ENCODE results near the gene SENP2. TPM values are rescaled to one million over a fixed set of nuclear protein-coding genes. Genes with fewer than 3 reads are reported as not detected.

Gene SENP2
- total and polyA plus RNA-seq, 12 donors: 7.6 to 46.3 (median 27.2) TPM

DNA sequence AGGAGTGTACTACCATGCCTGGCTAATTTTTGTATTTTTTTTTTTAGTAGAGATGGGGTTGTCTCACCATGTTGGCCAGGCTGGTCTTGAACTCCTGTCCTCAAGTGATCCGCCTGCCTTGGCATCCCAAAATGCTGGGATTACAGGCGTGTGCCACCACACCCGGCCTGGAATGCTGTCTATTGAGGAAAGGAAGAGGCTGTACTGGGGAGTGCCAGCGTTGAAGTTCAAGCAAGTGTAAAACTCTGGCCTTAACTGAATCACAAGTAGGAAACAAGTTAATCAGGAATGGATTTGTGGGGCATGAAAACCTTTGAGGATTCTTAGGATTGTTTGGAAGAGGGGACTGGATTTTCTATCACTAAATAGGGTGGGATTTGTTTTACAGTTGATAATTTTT lies 1.4 kb upstream of the SENP2 start:
- H3K9me3 ChIP-seq (replicated peaks in 1 of 3): no peaks in the 10 kb centered on the region
- H3K36me3 ChIP-seq (replicated peaks in 1 of 2): no peaks in the 10 kb centered on the region
- H3K4me3 ChIP-seq: no peak overlapping the region
- H3K27ac ChIP-seq: no peak overlapping the region
- WGBS, 4 donors: 82 to 96% (median 93%) methylated on average over 4 of the region's 4 CpGs
- TF ChIP-seq CTCF (IDR thresholded peaks at IDR 0.05) (no peak), POLR2A (IDR thresholded peaks at IDR 0.05) (no peak)
- peaks cover 6 to 30% of the 10 kb centered on the region in 2 donors for H3K4me1 ChIP-seq (replicated peaks in 1 of 2)
- H3K27me3 ChIP-seq: no peaks in the 10 kb centered on the region
- intact Hi-C loops (cut with DNase I): no loop called here
- DNase-seq: no peak

DNA sequence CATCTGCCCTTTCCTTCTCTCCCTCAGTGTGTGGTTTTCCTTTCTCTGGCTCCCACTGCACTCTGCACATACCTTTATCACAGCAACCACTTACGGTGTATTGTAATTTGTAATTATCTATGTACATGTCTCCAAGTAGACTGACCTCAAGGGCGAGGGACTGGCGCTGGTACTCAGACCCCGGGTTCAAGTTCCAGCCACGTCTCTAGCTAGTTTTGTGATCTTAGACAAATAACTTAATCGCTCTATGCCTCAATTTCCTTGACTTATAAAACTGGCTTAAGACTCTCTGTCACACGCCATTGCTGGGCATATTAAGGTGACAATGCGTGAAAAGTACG lies 607 bp upstream of the SENP2 start:
- H3K9me3 ChIP-seq (replicated peaks in 1 of 3): no peaks in the 10 kb centered on the region
- peak in 1 of 7 donors; percentile 63 for DNase-seq
- no peaks in the 10 kb centered on the region for H3K27me3 ChIP-seq
- H3K4me1 ChIP-seq (replicated peaks in 1 of 2): peaks cover 6 to 30% of the 10 kb centered on the region in 2 donors
- no peak for TF ChIP-seq POLR2A (IDR thresholded peaks at IDR 0.05)
- no peak for TF ChIP-seq CTCF (IDR thresholded peaks at IDR 0.05)
- WGBS, 4 donors: 33 to 43% (median 37%) methylated on average over 9 of the region's 9 CpGs
- peak overlapping the region in 4 of 5 donors; percentile 49 to 98 (median 93) for H3K27ac ChIP-seq
- intact Hi-C loops (cut with DNase I): no loop called here
- peaks cover 0 to 7% of the 10 kb centered on the region in 2 donors for H3K36me3 ChIP-seq (replicated peaks in 1 of 2)
- H3K4me3 ChIP-seq: peak overlapping the region in 2 of 4 donors; percentile 30 to 83

DNA sequence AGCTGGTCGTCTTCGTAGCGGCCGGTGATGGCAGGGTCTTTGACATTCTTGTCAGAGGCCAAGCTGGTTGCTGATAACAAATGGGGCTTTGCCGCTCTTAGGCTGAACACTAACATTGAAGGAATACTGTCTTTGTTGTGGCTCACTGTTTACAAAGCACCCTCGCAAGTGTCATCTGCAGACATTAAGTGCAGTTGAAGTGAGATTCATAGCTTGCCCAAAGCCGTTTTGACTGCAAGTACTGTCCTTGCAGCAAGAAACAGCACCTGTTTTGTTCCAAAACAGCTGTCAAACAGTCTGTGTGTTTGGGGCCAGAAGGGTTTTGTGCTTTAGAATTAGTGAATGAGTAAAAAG lies 568 bp downstream of the SENP2 start:
- H3K36me3 ChIP-seq (replicated peaks in 1 of 2): peaks cover 0 to 14% of the 10 kb centered on the region in 2 donors
- intact Hi-C loops (cut with DNase I): no loop called here
- no peak for DNase-seq
- no peaks in the 10 kb centered on the region for H3K27me3 ChIP-seq
- peak overlapping the region; percentile 47 to 98 (median 97) for H3K27ac ChIP-seq
- 0 to 1% (median 0%) methylated on average over 2 to 7 of the region's 7 CpGs for WGBS, 4 donors
- peaks cover 6 to 30% of the 10 kb centered on the region in 2 donors for H3K4me1 ChIP-seq (replicated peaks in 1 of 2)
- H3K9me3 ChIP-seq (replicated peaks in 1 of 3): no peaks in the 10 kb centered on the region
- peak overlapping the region in 3 of 4 donors; percentile 72 to 83 (median 83) for H3K4me3 ChIP-seq
- TF ChIP-seq CTCF (IDR thresholded peaks at IDR 0.05): no peak
- no peak for TF ChIP-seq POLR2A (IDR thresholded peaks at IDR 0.05)

DNA sequence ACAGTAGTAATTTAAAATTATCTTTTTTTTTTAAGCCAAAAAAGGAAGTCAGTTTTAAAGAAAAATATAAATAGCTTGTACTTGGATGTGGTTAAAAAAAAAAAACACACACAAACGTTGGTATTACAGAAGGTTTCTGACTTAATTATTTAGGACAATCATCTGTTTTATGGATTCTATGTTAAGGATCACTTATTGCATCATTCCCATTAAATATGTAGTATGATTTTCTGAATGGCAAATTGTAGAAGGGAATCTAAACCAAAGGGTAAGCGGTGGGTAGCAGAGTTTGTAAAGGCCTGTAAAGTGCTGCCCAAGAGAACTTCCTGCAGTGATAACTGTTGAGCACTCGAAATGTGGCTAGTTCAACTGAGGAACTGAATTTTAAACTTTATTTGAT lies 8.0 kb downstream of the SENP2 start:
- Histone ChIP-seq H3K9me3 (replicated peaks in 1 of 3) (no peaks in the 10 kb centered on the region), H3K4me3 (no peak overlapping the region), H3K36me3 (replicated peaks in 1 of 2) (peaks cover 0 to 30% of the 10 kb centered on the region in 2 donors), H3K27ac (no peak overlapping the region), H3K4me1 (replicated peaks in 1 of 2) (peaks cover 2 to 3% of the 10 kb centered on the region in 2 donors), H3K27me3 (no peaks in the 10 kb centered on the region)
- WGBS, 4 donors: 62 to 69% (median 66%) methylated on average over 3 of the region's 3 CpGs
- no peak for DNase-seq
- no peak for TF ChIP-seq POLR2A (IDR thresholded peaks at IDR 0.05)
- TF ChIP-seq CTCF (IDR thresholded peaks at IDR 0.05): no peak
- intact Hi-C loops (cut with DNase I): no loop called here
